ENCODE measurements around the gene L2HGDH. TPM values are rescaled to one million over a fixed set of nuclear protein-coding genes. Genes with fewer than 3 reads are reported as not detected.

The L2HGDH gene
- total RNA-seq, 3 donors from 2014 or later = 3.8 to 6.9 (median 6.3) TPM

- no peaks in the 10 kb centered on the region for H3K36me3 ChIP-seq
These were observed 21.0 kb upstream of the L2HGDH start for GRCh38 chr14:50333014-50333509.

GRCh38 chr14:50331596-50331995 is 19.6 kb upstream of the L2HGDH start:
- Histone ChIP-seq H3K27me3 (no peaks in the 10 kb centered on the region), H3K36me3 (no peaks in the 10 kb centered on the region), H3K9me3 (no peaks in the 10 kb centered on the region), H3K4me1 (no peaks in the 10 kb centered on the region), H3K27ac (peak overlapping the region in 1 of 2 donors; percentile 21), H3K4me3 (no peak overlapping the region)
- TF ChIP-seq POLR2AphosphoS5 (IDR thresholded peaks at IDR 0.05) = no peak
- TF ChIP-seq POLR2A (IDR thresholded peaks at IDR 0.05) = no peak
- no peak for TF ChIP-seq CTCF (IDR thresholded peaks at IDR 0.05)
- intact Hi-C loops (cut with DNase I; ENCODE audit: low total_unique reads) = no loop called here
- DNase-seq (ENCODE audit: low spot score in 2 of 2) = no peak

More at GRCh38 chr14:50333014-50333509, 21.0 kb upstream of the L2HGDH start:
- TF ChIP-seq POLR2AphosphoS5 (IDR thresholded peaks at IDR 0.05) (no peak), POLR2A (IDR thresholded peaks at IDR 0.05) (no peak), CTCF (IDR thresholded peaks at IDR 0.05) (no peak)
- Histone ChIP-seq H3K27ac (peak overlapping the region in 1 of 2 donors; percentile 21), H3K4me3 (no peak overlapping the region), H3K4me1 (no peaks in the 10 kb centered on the region), H3K27me3 (no peaks in the 10 kb centered on the region), H3K9me3 (no peaks in the 10 kb centered on the region)
- DNase-seq (ENCODE audit: low spot score in 2 of 2) = no peak
- intact Hi-C loops (cut with DNase I; ENCODE audit: low total_unique reads) = no loop called here

GRCh38 chr14:50321009-50321660 is 9.1 kb upstream of the L2HGDH start:
- intact Hi-C loops (cut with DNase I; ENCODE audit: low total_unique reads) = no loop called here
- DNase-seq (ENCODE audit: low spot score in 2 of 2) = peak in 1 of 2 donors; percentile 46
- no peaks in the 10 kb centered on the region for H3K36me3 ChIP-seq
- H3K27me3 ChIP-seq = no peaks in the 10 kb centered on the region
- H3K27ac ChIP-seq = peak overlapping the region; percentile 60 to 78
- peak in 2 of 3 donors; percentile 52 to 56 for TF ChIP-seq POLR2AphosphoS5 (IDR thresholded peaks at IDR 0.05)
- peak; percentile 56 to 79 (median 72) for TF ChIP-seq CTCF (IDR thresholded peaks at IDR 0.05)
- TF ChIP-seq POLR2A (IDR thresholded peaks at IDR 0.05) = no peak
- H3K9me3 ChIP-seq = no peaks in the 10 kb centered on the region
- H3K4me3 ChIP-seq = peak overlapping the region in 2 of 3 donors; percentile 10 to 51
- H3K4me1 ChIP-seq = peaks cover 0 to 6% of the 10 kb centered on the region in 2 donors

GRCh38 chr14:50320283-50320682 is 8.3 kb upstream of the L2HGDH start:
- Histone ChIP-seq H3K4me3 (no peak overlapping the region), H3K9me3 (no peaks in the 10 kb centered on the region), H3K4me1 (peaks cover 0 to 6% of the 10 kb centered on the region in 2 donors), H3K27ac (peak overlapping the region; percentile 21 to 30), H3K27me3 (no peaks in the 10 kb centered on the region), H3K36me3 (no peaks in the 10 kb centered on the region)
- DNase-seq (ENCODE audit: low spot score in 2 of 2) = no peak
- TF ChIP-seq POLR2A (IDR thresholded peaks at IDR 0.05) (no peak), POLR2AphosphoS5 (IDR thresholded peaks at IDR 0.05) (no peak), CTCF (IDR thresholded peaks at IDR 0.05) (no peak)
- intact Hi-C loops (cut with DNase I; ENCODE audit: low total_unique reads) = no loop called here

- no peak overlapping the region for H3K27ac ChIP-seq
- intact Hi-C loops (cut with DNase I; ENCODE audit: low total_unique reads) = no loop called here
- no peak for DNase-seq (ENCODE audit: low spot score in 2 of 2)
- no peaks in the 10 kb centered on the region for H3K27me3 ChIP-seq
- no peaks in the 10 kb centered on the region for H3K9me3 ChIP-seq
- TF ChIP-seq CTCF (IDR thresholded peaks at IDR 0.05) = no peak
- TF ChIP-seq POLR2A (IDR thresholded peaks at IDR 0.05) = no peak
- TF ChIP-seq POLR2AphosphoS5 (IDR thresholded peaks at IDR 0.05) = no peak
- H3K4me3 ChIP-seq = no peak overlapping the region
- H3K36me3 ChIP-seq = no peaks in the 10 kb centered on the region
- peaks cover 0 to 6% of the 10 kb centered on the region in 2 donors for H3K4me1 ChIP-seq
These were observed 7.7 kb upstream of the L2HGDH start for GRCh38 chr14:50319721-50320120.

Data from breast epithelium (tissue), 4 donors.